ENCODE measurements around the gene RPA3. TPM values are rescaled to one million over a fixed set of nuclear protein-coding genes. Genes with fewer than 3 reads are reported as not detected.

RPA3 gene
- total RNA-seq, result 39.5 and 39.6 TPM in 2 replicates
- long read RNA-seq, partial matches to known transcripts, result 47 of 57 reads
- long read RNA-seq, other reads (novel, unspliced or antisense), result 8 of 57 reads

- no peak within 1 kb of the TSS for H3K4me3 Mint-ChIP-seq (ENCODE audit: low read depth)
- H3K36me3 Mint-ChIP-seq (ENCODE audit: insufficient read depth), result peaks cover 4% of the 10 kb centered on the region
- peaks cover 3% of the 10 kb centered on the region for H3K4me1 Mint-ChIP-seq (ENCODE audit: low read depth)
- H3K27me3 Mint-ChIP-seq, result no peaks in the 10 kb centered on the region
- TF ChIP-seq CTCF (IDR thresholded peaks at IDR 0.05; ENCODE audit: unreplicated experiment), result no peak
- H3K27ac Mint-ChIP-seq, result no peak within 1 kb of the TSS
- DNase-seq (ENCODE audit: low spot score, unreplicated experiment), result no peak
- H3K9me3 Mint-ChIP-seq (ENCODE audit: low read depth), result peaks cover 2% of the 10 kb centered on the region
Measured at GRCh38 chr7:7718492-7718891, at the start of gene RPA3. RPA3 (minus strand) TSS chr7:7718607; CDS start chr7:7640418, 78,189 bp downstream.

DNA sequence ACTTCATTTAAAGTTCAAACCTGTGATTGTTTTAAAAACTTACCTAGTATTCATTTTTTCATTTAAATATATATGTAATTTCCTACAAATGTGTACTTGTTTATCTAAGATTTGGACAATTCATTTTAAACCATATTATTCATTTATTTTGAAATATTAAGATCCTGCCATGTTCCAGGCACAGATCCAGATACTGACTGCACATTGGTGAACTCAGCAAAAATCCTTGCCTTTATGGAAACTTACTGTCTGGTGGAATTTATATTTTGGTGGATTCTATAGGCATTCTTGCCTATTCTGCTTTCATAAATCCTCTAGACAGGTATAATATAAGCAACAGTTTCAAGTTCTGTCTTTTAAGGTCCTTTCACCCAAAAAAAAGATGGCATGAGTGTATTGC is 48.3 kb upstream of the RPA3 start:
- no peaks in the 10 kb centered on the region for H3K27me3 Mint-ChIP-seq
- no peak for TF ChIP-seq CTCF (IDR thresholded peaks at IDR 0.05; ENCODE audit: unreplicated experiment)
- no peaks in the 10 kb centered on the region for H3K9me3 Mint-ChIP-seq (ENCODE audit: low read depth)
- no peak for DNase-seq (ENCODE audit: low spot score, unreplicated experiment)
- no peak overlapping the region for H3K4me3 Mint-ChIP-seq (ENCODE audit: low read depth)
- peaks cover 8% of the 10 kb centered on the region for H3K4me1 Mint-ChIP-seq (ENCODE audit: low read depth)
- H3K27ac Mint-ChIP-seq, result no peak overlapping the region
- no peaks in the 10 kb centered on the region for H3K36me3 Mint-ChIP-seq (ENCODE audit: insufficient read depth)

- Mint-ChIP-seq H3K4me1 (ENCODE audit: low read depth) (peaks cover 8% of the 10 kb centered on the region), H3K27me3 (no peaks in the 10 kb centered on the region), H3K27ac (no peak overlapping the region), H3K36me3 (ENCODE audit: insufficient read depth) (no peaks in the 10 kb centered on the region), H3K9me3 (ENCODE audit: low read depth) (no peaks in the 10 kb centered on the region), H3K4me3 (ENCODE audit: low read depth) (no peak overlapping the region)
- no peak for TF ChIP-seq CTCF (IDR thresholded peaks at IDR 0.05; ENCODE audit: unreplicated experiment)
- DNase-seq (ENCODE audit: low spot score, unreplicated experiment), result no peak
Measured at GRCh38 chr7:7765422-7765821, 47.0 kb upstream of the RPA3 start.

DNA sequence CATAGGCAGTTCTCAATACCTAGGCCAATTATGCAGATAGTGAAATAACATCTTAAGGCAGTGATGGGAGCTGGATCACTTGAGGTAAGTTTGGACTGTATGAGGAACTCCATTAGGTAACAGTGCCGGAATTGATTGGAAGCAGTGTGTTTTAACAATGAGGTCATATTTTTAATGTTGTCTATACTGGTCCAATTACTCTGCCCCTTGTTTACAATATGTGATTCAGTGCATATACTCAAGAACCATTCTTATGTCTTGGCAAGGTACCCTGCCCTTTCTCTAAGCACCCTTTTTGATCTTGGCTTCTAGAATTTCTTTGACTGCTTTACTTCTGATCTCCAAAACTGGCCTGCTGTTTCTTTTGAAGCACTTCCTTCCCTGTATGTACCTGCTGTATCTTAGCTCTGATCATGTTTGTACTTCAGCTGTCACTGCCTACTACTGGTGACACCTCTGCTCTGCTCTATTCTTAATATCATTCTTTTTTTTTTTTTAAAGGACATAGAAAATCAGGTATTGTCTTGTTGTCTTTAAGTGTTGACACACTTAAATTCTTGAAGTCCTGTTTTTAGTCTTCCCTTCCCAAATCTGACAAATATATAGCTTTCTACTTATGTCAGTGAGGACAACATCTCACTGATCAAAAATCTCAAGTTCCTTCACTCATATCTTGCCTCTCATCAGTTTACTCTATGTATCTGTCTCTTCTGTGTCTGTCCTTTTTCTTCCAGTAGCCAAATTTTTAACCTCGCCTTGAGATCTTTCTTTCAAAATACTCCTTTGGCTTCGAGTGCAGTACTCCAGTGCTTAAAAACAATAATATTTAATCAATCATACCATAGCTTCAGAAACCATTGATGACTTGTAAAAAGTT is 46.4 kb upstream of the RPA3 start:
- no peak for TF ChIP-seq CTCF (IDR thresholded peaks at IDR 0.05; ENCODE audit: unreplicated experiment)
- H3K27me3 Mint-ChIP-seq, result no peaks in the 10 kb centered on the region
- H3K4me3 Mint-ChIP-seq (ENCODE audit: low read depth), result no peak overlapping the region
- peaks cover 8% of the 10 kb centered on the region for H3K4me1 Mint-ChIP-seq (ENCODE audit: low read depth)
- H3K27ac Mint-ChIP-seq, result no peak overlapping the region
- no peak for DNase-seq (ENCODE audit: low spot score, unreplicated experiment)
- H3K36me3 Mint-ChIP-seq (ENCODE audit: insufficient read depth), result no peaks in the 10 kb centered on the region
- H3K9me3 Mint-ChIP-seq (ENCODE audit: low read depth), result no peaks in the 10 kb centered on the region

DNA sequence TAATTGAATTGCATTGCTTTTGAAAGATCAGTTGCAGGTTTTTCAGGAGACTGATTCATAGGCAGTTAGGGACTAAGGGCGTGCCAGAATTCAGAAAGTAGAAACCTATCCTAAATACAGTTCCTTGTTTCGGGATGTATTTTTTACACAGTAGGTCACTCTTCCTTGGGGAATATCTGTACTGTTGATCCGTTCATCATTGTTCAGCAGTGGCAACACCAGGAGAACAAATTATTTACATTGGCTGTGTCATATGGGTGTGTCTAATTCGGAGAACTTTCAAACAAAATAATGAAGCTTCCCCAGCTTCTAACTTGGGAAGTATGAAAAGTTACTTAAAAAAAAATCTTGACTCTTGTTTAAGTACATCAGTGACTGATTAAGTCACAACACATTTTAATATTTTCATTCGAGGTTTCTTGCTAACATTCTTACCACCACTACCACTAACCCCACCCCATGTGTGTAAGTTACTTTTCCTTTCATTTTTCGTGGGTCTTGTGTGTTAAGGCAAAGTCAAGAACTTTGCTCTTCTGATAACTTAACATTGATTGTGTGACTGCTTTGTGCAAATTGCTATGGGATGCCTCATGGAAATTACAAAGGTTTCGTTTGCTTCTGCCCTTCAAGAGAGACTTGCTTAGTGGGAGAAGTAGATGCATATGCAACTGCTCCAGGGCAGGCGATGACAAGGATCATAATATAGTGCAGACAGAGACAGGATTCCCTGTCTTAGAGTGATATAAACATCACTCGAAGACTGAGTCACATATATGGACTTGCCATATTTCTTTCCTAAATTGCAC is 43.8 kb upstream of the RPA3 start:
- peaks cover 8% of the 10 kb centered on the region for H3K4me1 Mint-ChIP-seq (ENCODE audit: low read depth)
- TF ChIP-seq CTCF (IDR thresholded peaks at IDR 0.05; ENCODE audit: unreplicated experiment), result no peak
- no peaks in the 10 kb centered on the region for H3K9me3 Mint-ChIP-seq (ENCODE audit: low read depth)
- H3K27me3 Mint-ChIP-seq, result no peaks in the 10 kb centered on the region
- H3K36me3 Mint-ChIP-seq (ENCODE audit: insufficient read depth), result peaks cover 2% of the 10 kb centered on the region
- H3K4me3 Mint-ChIP-seq (ENCODE audit: low read depth), result no peak overlapping the region
- no peak overlapping the region for H3K27ac Mint-ChIP-seq
- no peak for DNase-seq (ENCODE audit: low spot score, unreplicated experiment)
